Testis (tissue), 2 donors: ENCODE data around the gene CLPTM1L.

Experiments used
- CTCF ChIP-seq, 3 experiments: fragments of 450-650 bp in 2 of 3; fragments of 200-600 bp in 1 of 3; sonication (generic) in 1 of 3; IDR thresholded peaks; one replicate each; pipeline ENCODE4 v1.5.1; 2016 to 2019; ENCODE audit warnings: antibody characterized with exemption in 3 of 3, mild to moderate bottlenecking in 2 of 3, moderate library complexity in 1 of 3
- POLR2A ChIP-seq: fragments of 450-650 bp; IDR thresholded peaks from one replicate; pipeline ENCODE4 v1.6.1; 2017; ENCODE audit warnings: antibody characterized with exemption, mild to moderate bottlenecking, moderate library complexity

- TF ChIP-seq CTCF (IDR thresholded peaks at IDR 0.05) (no peak), POLR2A (no peak)
Observed at GRCh38 chr5:1387059-1387755, 42.3 kb upstream of the CLPTM1L start.
